ENCODE data around the gene GPR39. TPM values are rescaled to one million over a fixed set of nuclear protein-coding genes. Genes with fewer than 3 reads are reported as not detected.

GPR39 gene
- total RNA-seq, 1 experiment from 2014 or later: 9.0 TPM

- no TSS peak for BruUV-seq (replicated peaks)
- in situ Hi-C loops (cut with HindIII; ENCODE audit: low pct_unique_long_range_greater_than_20kb, low sequenced_read_pairs): no loop called here
- CTCF ChIA-PET: no interaction called here
These were observed 126.5 kb downstream of the GPR39 start for GRCh38 chr2:132542953-132543569.

GRCh38 chr2:132544006-132544630 is 127.5 kb downstream of the GPR39 start:
- ChIA-PET CTCF (interaction anchor here (0.6 kb wide), 1 partner anchor 39 kb away, joined by 3 read pairs; no protein-coding TSS in a partner anchor), POLR2A (no interaction called here)
- peaks cover 7% of the 10 kb centered on the region; the same call in 1 of the 2 replicates for H3K9me3 ChIP-seq (ENCODE audit: control insufficient read depth, insufficient read depth, low read depth, low read length)
- no peak for TF ChIP-seq TCF7L2 (IDR thresholded peaks at IDR 0.05; ENCODE audit: low read depth, low read length)
- TF ChIP-seq SIN3A (IDR thresholded peaks at IDR 0.05; ENCODE audit: borderline replicate concordance, insufficient read depth, low read depth, low read length): no peak
- TF ChIP-seq POLR2AphosphoS5 (IDR thresholded peaks at IDR 0.05; ENCODE audit: low read depth, low read length): no peak
- no peak for TF ChIP-seq REST (IDR thresholded peaks at IDR 0.05; ENCODE audit: insufficient read depth in 1 of 2, low read depth in 2 of 2, low read length in 1 of 2)
- TF ChIP-seq, protein P1, sequence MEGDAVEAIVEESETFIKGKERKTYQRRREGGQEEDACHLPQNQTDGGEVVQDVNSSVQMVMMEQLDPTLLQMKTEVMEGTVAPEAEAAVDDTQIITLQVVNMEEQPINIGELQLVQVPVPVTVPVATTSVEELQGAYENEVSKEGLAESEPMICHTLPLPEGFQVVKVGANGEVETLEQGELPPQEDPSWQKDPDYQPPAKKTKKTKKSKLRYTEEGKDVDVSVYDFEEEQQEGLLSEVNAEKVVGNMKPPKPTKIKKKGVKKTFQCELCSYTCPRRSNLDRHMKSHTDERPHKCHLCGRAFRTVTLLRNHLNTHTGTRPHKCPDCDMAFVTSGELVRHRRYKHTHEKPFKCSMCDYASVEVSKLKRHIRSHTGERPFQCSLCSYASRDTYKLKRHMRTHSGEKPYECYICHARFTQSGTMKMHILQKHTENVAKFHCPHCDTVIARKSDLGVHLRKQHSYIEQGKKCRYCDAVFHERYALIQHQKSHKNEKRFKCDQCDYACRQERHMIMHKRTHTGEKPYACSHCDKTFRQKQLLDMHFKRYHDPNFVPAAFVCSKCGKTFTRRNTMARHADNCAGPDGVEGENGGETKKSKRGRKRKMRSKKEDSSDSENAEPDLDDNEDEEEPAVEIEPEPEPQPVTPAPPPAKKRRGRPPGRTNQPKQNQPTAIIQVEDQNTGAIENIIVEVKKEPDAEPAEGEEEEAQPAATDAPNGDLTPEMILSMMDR (IDR thresholded peaks at IDR 0.05): no peak
- intact Hi-C loops (cut with micrococcal nuclease; ENCODE audit: unreplicated experiment): no loop called here
- in situ Hi-C loops (cut with HindIII; ENCODE audit: low pct_unique_long_range_greater_than_20kb, low sequenced_read_pairs): no loop called here
- no peaks in the 10 kb centered on the region for H3K27me3 ChIP-seq (ENCODE audit: control insufficient read depth, insufficient read depth, low read length)
- H3K4me1 ChIP-seq (ENCODE audit: control insufficient read depth, insufficient read depth, low read length): no peaks in the 10 kb centered on the region
- no peak overlapping the region for H3K27ac ChIP-seq (ENCODE audit: low read length)
- DNase-seq (ENCODE audit: low read depth, low spot score): no peak
- ATAC-seq: no peak
- no peak overlapping the region for H3K4me3 ChIP-seq (ENCODE audit: low read depth in 2 of 2, low read length in 2 of 2)
- no peaks in the 10 kb centered on the region for H3K36me3 ChIP-seq (ENCODE audit: control insufficient read depth, insufficient read depth, low read length)
- BruUV-seq (replicated peaks): no TSS peak

More at GRCh38 chr2:132542953-132543569, 126.5 kb downstream of the GPR39 start:
- no peaks in the 10 kb centered on the region for H3K36me3 ChIP-seq (ENCODE audit: control insufficient read depth, insufficient read depth, low read length)
- H3K27ac ChIP-seq (ENCODE audit: low read length): no peak overlapping the region
- DNase-seq (ENCODE audit: low read depth, low spot score): no peak
- H3K4me1 ChIP-seq (ENCODE audit: control insufficient read depth, insufficient read depth, low read length): no peaks in the 10 kb centered on the region
- no peak for ATAC-seq
- H3K27me3 ChIP-seq (ENCODE audit: control insufficient read depth, insufficient read depth, low read length): no peaks in the 10 kb centered on the region
- TF ChIP-seq REST (IDR thresholded peaks at IDR 0.05; ENCODE audit: insufficient read depth in 1 of 2, low read depth in 2 of 2, low read length in 1 of 2) (no peak), SIN3A (IDR thresholded peaks at IDR 0.05; ENCODE audit: borderline replicate concordance, insufficient read depth, low read depth, low read length) (no peak), TCF7L2 (IDR thresholded peaks at IDR 0.05; ENCODE audit: low read depth, low read length) (no peak), POLR2AphosphoS5 (IDR thresholded peaks at IDR 0.05; ENCODE audit: low read depth, low read length) (no peak)
- TF ChIP-seq, protein P1 (IDR thresholded peaks at IDR 0.05): no peak
- H3K4me3 ChIP-seq (ENCODE audit: low read depth in 2 of 2, low read length in 2 of 2): no peak overlapping the region
- POLR2A ChIA-PET: no interaction called here
- intact Hi-C loops (cut with micrococcal nuclease; ENCODE audit: unreplicated experiment): no loop called here
- H3K9me3 ChIP-seq (ENCODE audit: control insufficient read depth, insufficient read depth, low read depth, low read length): peaks cover 7% of the 10 kb centered on the region; the same call in 1 of the 2 replicates

All from Panc1 (cell line).